B cell (primary cell): Measurements from ENCODE around the gene TLL2. TPM values are rescaled to one million over a fixed set of nuclear protein-coding genes. Genes with fewer than 3 reads are reported as not detected.

Experiments used
- ATAC-seq: fragments of 200-7000 bp; cut with Tn5 transposase; one replicate; pipeline ENCODE4 v1.10.0; 2021; ENCODE audit warnings: low read depth, mild to moderate bottlenecking, moderate number of reproducible peaks, moderate library complexity
- CTCF ChIA-PET: fragments of 350-600 bp; sonication (Branson Sonifier 250); formaldehyde crosslinking; loops from one replicate; lab custom pipeline; 2021; ENCODE audit warnings: antibody characterized with exemption, inconsistent platforms; lab: Charles Lee
- POLR2A ChIA-PET: fragments of 350-600 bp; sonication (Branson Sonifier 250); formaldehyde crosslinking; loops from one replicate; lab custom pipeline; 2021; ENCODE audit warnings: antibody characterized with exemption; lab: Charles Lee
- DNase-seq: peaks from one replicate; pipeline ENCODE4 v3.0.0; 2013
- H2AFZ ChIP-seq: 2 replicates; pipeline ENCODE4 v1.6.1; 2012; ENCODE audit warnings: mild to moderate bottlenecking, low read depth, low read length; ENCODE audit not compliant: insufficient read depth, poor library complexity, severe bottlenecking
- H3K27ac ChIP-seq, 2 donors: 1 replicate in 1 of 2; 2 replicates in 1 of 2; pipeline ENCODE4 v1.5.1; 2012 to 2013; ENCODE audit warnings: low read length in 2 of 2, mild to moderate bottlenecking in 2 of 2, moderate library complexity in 1 of 2
- H3K27me3 ChIP-seq, 4 experiments: fragments of 200-600 bp in 1 of 4; sonication (generic) in 1 of 4; replicated peaks in 1 of 4; 1 replicate in 2 of 4; 2 replicates in 2 of 4; pipeline versions ENCODE4 v1.6.1 to v1.7.0; 2013 to 2016; ENCODE audit warnings: low read length in 3 of 4, mild to moderate bottlenecking in 2 of 4, mixed read lengths in 1 of 4, moderate library complexity in 1 of 4; ENCODE audit not compliant: insufficient read depth in 4 of 4, control insufficient read depth in 3 of 4; ENCODE audit errors: control extremely low read depth in 1 of 4
- H3K36me3 ChIP-seq, 2 experiments: replicated peaks in 1 of 2; 1 replicate in 1 of 2; 2 replicates in 1 of 2; pipeline versions ENCODE4 v1.6.1 to v1.7.1; 2013; ENCODE audit warnings: low read length in 1 of 2; ENCODE audit not compliant: insufficient read depth in 2 of 2, control insufficient read depth in 1 of 2; ENCODE audit errors: control extremely low read depth in 1 of 2, extremely low read depth in 1 of 2
- H3K4me1 ChIP-seq, 2 donors: fragments of 200-600 bp in 1 of 2; sonication (generic) in 1 of 2; 1 replicate in 1 of 2; 2 replicates in 1 of 2; pipeline versions ENCODE4 v1.5.1 to v1.6.1; 2013 to 2017; ENCODE audit warnings: low read length in 2 of 2; ENCODE audit not compliant: control insufficient read depth in 2 of 2, insufficient read depth in 2 of 2
- H3K4me2 ChIP-seq: replicated peaks from 2 replicates; pipeline ENCODE3; 2012; ENCODE audit warnings: mild to moderate bottlenecking, low read depth, low read length; ENCODE audit not compliant: poor library complexity, severe bottlenecking
- H3K4me3 ChIP-seq, 5 experiments: fragments of 200-600 bp in 1 of 5; sonication (generic) in 1 of 5; 1 replicate in 3 of 5; 2 replicates in 2 of 5; pipeline versions ENCODE4 v1.5.1 to v1.7.0; 2011 to 2016; ENCODE audit warnings: low read length in 4 of 5, mild to moderate bottlenecking in 4 of 5, low read depth in 2 of 5, control low read depth in 1 of 5, moderate library complexity in 1 of 5; ENCODE audit not compliant: insufficient read depth in 1 of 5; ENCODE audit errors: control extremely low read depth in 1 of 5, extremely low read depth in 1 of 5
- H3K79me2 ChIP-seq: fragments of 200-600 bp; sonication (generic); one replicate; pipeline ENCODE4 v1.6.0; 2016; ENCODE audit warnings: low read length; ENCODE audit not compliant: control insufficient read depth, insufficient read depth
- H3K9ac ChIP-seq: fragments of 200-600 bp; sonication (generic); 2 replicates; pipeline ENCODE4 v1.6.1; 2017; ENCODE audit warnings: mild to moderate bottlenecking, low read length, moderate library complexity
- H3K9me3 ChIP-seq, 3 donors: one replicate each; pipeline versions ENCODE4 v1.6.1 to v1.7.1; 2013; ENCODE audit warnings: low read length in 2 of 3; ENCODE audit not compliant: control insufficient read depth in 2 of 3, insufficient read depth in 1 of 3; ENCODE audit errors: control extremely low read depth in 1 of 3
- H4K20me1 ChIP-seq: 2 replicates; pipeline ENCODE4 v1.6.0; 2012; ENCODE audit warnings: mild to moderate bottlenecking, low read length; ENCODE audit not compliant: insufficient read depth, control insufficient read depth, poor library complexity, severe bottlenecking
- H3K27ac Mint-ChIP-seq: one replicate; pipeline ENCODE4 v1.8.0; 2021; ENCODE audit warnings: mixed read lengths
- H3K27me3 Mint-ChIP-seq: one replicate; pipeline ENCODE4 v1.8.0; 2021; ENCODE audit warnings: mixed read lengths
- H3K4me1 Mint-ChIP-seq: one replicate; pipeline ENCODE4 v1.8.0; 2021; ENCODE audit warnings: mixed read lengths
- H3K4me3 Mint-ChIP-seq: one replicate; pipeline ENCODE4 v1.8.0; 2021; ENCODE audit warnings: mixed read lengths
- H3K9me3 Mint-ChIP-seq: one replicate; pipeline ENCODE4 v1.8.0; 2022; ENCODE audit warnings: mixed read lengths; ENCODE audit not compliant: insufficient read depth
- CTCF ChIP-seq: fragments of 200-600 bp; IDR thresholded peaks from one replicate; pipeline ENCODE4 v1.8.0; 2022; ENCODE audit warnings: antibody characterized with exemption, mild to moderate bottlenecking
- EZH2 ChIP-seq: IDR thresholded peaks from 2 replicates; pipeline ENCODE4 v1.6.1; 2012; ENCODE audit warnings: borderline replicate concordance, low read depth, mild to moderate bottlenecking, moderate library complexity, low read length; ENCODE audit not compliant: insufficient read depth, poor library complexity, severe bottlenecking
- WGBS: methylation state at CpG from one replicate; pipeline ENCODE4 v1.1.5; 2013; ENCODE audit warnings: missing lambda C conversion rate; ENCODE audit not compliant: insufficient coverage; 5-methylcytosine and 5-hydroxymethylcytosine counted together
- intact Hi-C: fragments of 100-400 bp; cut with micrococcal nuclease; formaldehyde crosslinking; loops from one replicate; pipeline ENCODE4 v1.10.0; 2022
- polyA plus RNA-seq: library from polyadenylated mRNA; depleted of rRNA; stranded (reverse); fragments of >200 nt; gene quantifications from 2 replicates; pipeline ENCODE4 v1.2.3, GENCODE V29; 2012
- total RNA-seq, 2 donors: library from RNA; stranded (reverse); fragments of 120-200 nt in 1 of 2; gene quantifications; 1 replicate in 1 of 2; 2 replicates in 1 of 2; pipeline versions ENCODE4 v1.2.3 to v1.2.4, GENCODE V29; 2013 to 2022

TLL2 gene
- total and polyA plus RNA-seq, 2 donors (not counting 1 experiment from before 2014, with no cell fraction given) = 0.13 to 0.47 TPM

GRCh38 chr10:96411716-96412320 lies 101.9 kb downstream of the TLL2 start:
- Mint-ChIP-seq H3K27ac (no peak overlapping the region), H3K9me3 (no peaks in the 10 kb centered on the region), H3K4me3 (no peak overlapping the region), H3K4me1 (no peaks in the 10 kb centered on the region), H3K27me3 (peaks cover 19% of the 10 kb centered on the region)
- no peaks in the 10 kb centered on the region for H3K4me1 ChIP-seq
- no peak for ATAC-seq
- no peak overlapping the region for H3K27ac ChIP-seq
- no peak overlapping the region for H3K4me2 ChIP-seq
- no peak overlapping the region for H3K4me3 ChIP-seq
- WGBS = 88% methylated on average over 5 of the region's 10 CpGs
- H3K27me3 ChIP-seq = peaks cover 0 to 23% (median 3%) of the 10 kb centered on the region in 4 experiments
- H3K9me3 ChIP-seq = no peaks in the 10 kb centered on the region
- CTCF ChIA-PET = interaction anchor here (0.7 to 1.4 kb wide), 4 partner anchors 13 to 799 kb away, joined by 3 to 6 read pairs (median 4); no protein-coding TSS in a partner anchor
- H2AFZ ChIP-seq = no peak overlapping the region
- H3K9ac ChIP-seq = no peak overlapping the region
- no peak for DNase-seq
- H4K20me1 ChIP-seq = no peaks in the 10 kb centered on the region
- intact Hi-C loops = no loop called here
- no peaks in the 10 kb centered on the region for H3K79me2 ChIP-seq
- TF ChIP-seq EZH2 (no peak), CTCF (no peak)
- H3K36me3 ChIP-seq = no peaks in the 10 kb centered on the region
- POLR2A ChIA-PET = no interaction called here

GRCh38 chr10:96410296-96410695 lies 103.4 kb downstream of the TLL2 start:
- 90% methylated on average over 8 of the region's 11 CpGs for WGBS
- Mint-ChIP-seq H3K4me1 (no peaks in the 10 kb centered on the region), H3K27ac (no peak overlapping the region), H3K4me3 (no peak overlapping the region), H3K9me3 (no peaks in the 10 kb centered on the region), H3K27me3 (peaks cover 31% of the 10 kb centered on the region)
- no peak overlapping the region for H3K9ac ChIP-seq
- no peaks in the 10 kb centered on the region for H3K36me3 ChIP-seq
- no peak overlapping the region for H3K4me3 ChIP-seq
- no peaks in the 10 kb centered on the region for H4K20me1 ChIP-seq
- no peak overlapping the region for H3K4me2 ChIP-seq
- intact Hi-C loops = no loop called here
- H3K27ac ChIP-seq = no peak overlapping the region
- H3K4me1 ChIP-seq = no peaks in the 10 kb centered on the region
- H2AFZ ChIP-seq = no peak overlapping the region
- H3K79me2 ChIP-seq = no peaks in the 10 kb centered on the region
- TF ChIP-seq CTCF = no peak
- no peak for TF ChIP-seq EZH2
- ChIA-PET CTCF (interaction anchor here (1.0 to 1.4 kb wide), 3 partner anchors 36 to 800 kb away, joined by 3 to 4 read pairs (median 3); no protein-coding TSS in a partner anchor), POLR2A (no interaction called here)
- peaks cover 0 to 26% (median 3%) of the 10 kb centered on the region in 4 experiments for H3K27me3 ChIP-seq
- ATAC-seq (no peak), DNase-seq (no peak)
- no peaks in the 10 kb centered on the region for H3K9me3 ChIP-seq
